ENCODE measurements around the gene TRPV3.

Gene TRPV3

DNA sequence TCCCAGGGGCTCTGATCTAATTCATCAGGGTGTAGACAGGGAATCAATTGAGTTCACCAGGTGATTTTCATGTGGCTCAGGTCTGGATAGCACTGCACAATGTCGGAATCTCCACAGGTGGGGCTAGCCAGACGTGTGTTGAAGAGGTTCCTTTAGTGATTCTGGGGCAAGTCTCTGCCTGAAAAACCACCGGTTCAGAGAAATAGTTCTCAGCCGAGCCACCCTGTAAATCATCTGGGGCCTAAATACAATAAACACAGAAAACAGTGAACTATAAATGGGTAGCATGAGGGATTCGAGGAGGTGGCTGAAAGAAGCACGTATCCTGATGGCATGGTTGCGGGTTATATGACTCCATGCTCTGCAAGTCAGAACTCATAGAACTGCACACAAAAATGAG is 60.5 kb downstream of the TRPV3 start:
- Histone ChIP-seq H3K9me3 (ENCODE audit: control insufficient read depth, insufficient read depth, low read depth, low read length) (no peaks in the 10 kb centered on the region), H3K27ac (ENCODE audit: extremely low read depth, low read depth, low read length) (no peak overlapping the region), H3K36me3 (ENCODE audit: control insufficient read depth in 2 of 2, insufficient read depth in 1 of 2, low read length in 2 of 2) (no peaks in the 10 kb centered on the region), H3K4me1 (ENCODE audit: control insufficient read depth, insufficient read depth, low read length) (no peaks in the 10 kb centered on the region), H3K4me3 (ENCODE audit: low read depth, low read length) (no peak overlapping the region)
- TF ChIP-seq YY2 (tag by site-specific recombination; IDR thresholded peaks at IDR 0.05) (no peak), ZNF239 (tag by site-specific recombination; IDR thresholded peaks at IDR 0.05) (no peak), ZSCAN16 (tag by site-specific recombination; IDR thresholded peaks at IDR 0.05) (no peak), ZNF624 (tag by site-specific recombination; IDR thresholded peaks at IDR 0.05) (no peak), ZEB2 (tag by site-specific recombination; IDR thresholded peaks at IDR 0.05) (no peak), TCF7L2 (IDR thresholded peaks at IDR 0.05; ENCODE audit: borderline replicate concordance, low read depth, low read length) (no peak), ZNF561 (tag by site-specific recombination; IDR thresholded peaks at IDR 0.05; ENCODE audit: borderline replicate concordance) (no peak), ZNF610 (tag by site-specific recombination; IDR thresholded peaks at IDR 0.05; ENCODE audit: borderline replicate concordance) (no peak), ZSCAN30 (tag by site-specific recombination; IDR thresholded peaks at IDR 0.05) (no peak), REPIN1 (tag by site-specific recombination; IDR thresholded peaks at IDR 0.05; ENCODE audit: low read depth) (no peak), ZNF670 (tag by site-specific recombination; IDR thresholded peaks at IDR 0.05; ENCODE audit: low read depth) (no peak), ZIC2 (tag by site-specific recombination; IDR thresholded peaks at IDR 0.05) (no peak), ZNF621 (tag by site-specific recombination; IDR thresholded peaks at IDR 0.05) (no peak)
- TF ChIP-seq, protein P1, sequence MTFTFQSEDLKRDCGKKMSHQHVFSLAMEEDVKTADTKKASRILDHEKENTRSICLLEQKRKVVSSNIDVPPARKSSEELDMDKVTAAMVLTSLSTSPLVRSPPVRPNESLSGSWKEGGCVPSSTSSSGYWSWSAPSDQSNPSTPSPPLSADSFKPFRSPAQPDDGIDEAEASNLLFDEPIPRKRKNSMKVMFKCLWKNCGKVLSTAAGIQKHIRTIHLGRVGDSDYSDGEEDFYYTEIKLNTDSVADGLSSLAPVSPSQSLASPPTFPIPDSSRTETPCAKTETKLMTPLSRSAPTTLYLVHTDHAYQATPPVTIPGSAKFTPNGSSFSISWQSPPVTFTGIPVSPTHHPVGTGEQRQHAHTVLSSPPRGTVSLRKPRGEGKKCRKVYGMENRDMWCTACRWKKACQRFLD (tag by site-specific recombination; IDR thresholded peaks at IDR 0.05): no peak
- TF ChIP-seq, protein P2, sequence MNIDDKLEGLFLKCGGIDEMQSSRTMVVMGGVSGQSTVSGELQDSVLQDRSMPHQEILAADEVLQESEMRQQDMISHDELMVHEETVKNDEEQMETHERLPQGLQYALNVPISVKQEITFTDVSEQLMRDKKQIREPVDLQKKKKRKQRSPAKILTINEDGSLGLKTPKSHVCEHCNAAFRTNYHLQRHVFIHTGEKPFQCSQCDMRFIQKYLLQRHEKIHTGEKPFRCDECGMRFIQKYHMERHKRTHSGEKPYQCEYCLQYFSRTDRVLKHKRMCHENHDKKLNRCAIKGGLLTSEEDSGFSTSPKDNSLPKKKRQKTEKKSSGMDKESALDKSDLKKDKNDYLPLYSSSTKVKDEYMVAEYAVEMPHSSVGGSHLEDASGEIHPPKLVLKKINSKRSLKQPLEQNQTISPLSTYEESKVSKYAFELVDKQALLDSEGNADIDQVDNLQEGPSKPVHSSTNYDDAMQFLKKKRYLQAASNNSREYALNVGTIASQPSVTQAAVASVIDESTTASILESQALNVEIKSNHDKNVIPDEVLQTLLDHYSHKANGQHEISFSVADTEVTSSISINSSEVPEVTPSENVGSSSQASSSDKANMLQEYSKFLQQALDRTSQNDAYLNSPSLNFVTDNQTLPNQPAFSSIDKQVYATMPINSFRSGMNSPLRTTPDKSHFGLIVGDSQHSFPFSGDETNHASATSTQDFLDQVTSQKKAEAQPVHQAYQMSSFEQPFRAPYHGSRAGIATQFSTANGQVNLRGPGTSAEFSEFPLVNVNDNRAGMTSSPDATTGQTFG (tag by site-specific recombination; IDR thresholded peaks at IDR 0.05; ENCODE audit: borderline replicate concordance): no peak
- TF ChIP-seq, protein P3, sequence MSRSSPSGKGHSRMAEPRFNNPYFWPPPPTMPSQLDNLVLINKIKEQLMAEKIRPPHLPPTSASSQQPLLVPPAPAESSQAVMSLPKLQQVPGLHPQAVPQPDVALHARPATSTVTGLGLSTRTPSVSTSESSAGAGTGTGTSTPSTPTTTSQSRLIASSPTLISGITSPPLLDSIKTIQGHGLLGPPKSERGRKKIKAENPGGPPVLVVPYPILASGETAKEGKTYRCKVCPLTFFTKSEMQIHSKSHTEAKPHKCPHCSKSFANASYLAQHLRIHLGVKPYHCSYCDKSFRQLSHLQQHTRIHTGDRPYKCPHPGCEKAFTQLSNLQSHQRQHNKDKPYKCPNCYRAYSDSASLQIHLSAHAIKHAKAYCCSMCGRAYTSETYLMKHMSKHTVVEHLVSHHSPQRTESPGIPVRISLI (tag by site-specific recombination; IDR thresholded peaks at IDR 0.05): no peak
- TF ChIP-seq, protein P4, sequence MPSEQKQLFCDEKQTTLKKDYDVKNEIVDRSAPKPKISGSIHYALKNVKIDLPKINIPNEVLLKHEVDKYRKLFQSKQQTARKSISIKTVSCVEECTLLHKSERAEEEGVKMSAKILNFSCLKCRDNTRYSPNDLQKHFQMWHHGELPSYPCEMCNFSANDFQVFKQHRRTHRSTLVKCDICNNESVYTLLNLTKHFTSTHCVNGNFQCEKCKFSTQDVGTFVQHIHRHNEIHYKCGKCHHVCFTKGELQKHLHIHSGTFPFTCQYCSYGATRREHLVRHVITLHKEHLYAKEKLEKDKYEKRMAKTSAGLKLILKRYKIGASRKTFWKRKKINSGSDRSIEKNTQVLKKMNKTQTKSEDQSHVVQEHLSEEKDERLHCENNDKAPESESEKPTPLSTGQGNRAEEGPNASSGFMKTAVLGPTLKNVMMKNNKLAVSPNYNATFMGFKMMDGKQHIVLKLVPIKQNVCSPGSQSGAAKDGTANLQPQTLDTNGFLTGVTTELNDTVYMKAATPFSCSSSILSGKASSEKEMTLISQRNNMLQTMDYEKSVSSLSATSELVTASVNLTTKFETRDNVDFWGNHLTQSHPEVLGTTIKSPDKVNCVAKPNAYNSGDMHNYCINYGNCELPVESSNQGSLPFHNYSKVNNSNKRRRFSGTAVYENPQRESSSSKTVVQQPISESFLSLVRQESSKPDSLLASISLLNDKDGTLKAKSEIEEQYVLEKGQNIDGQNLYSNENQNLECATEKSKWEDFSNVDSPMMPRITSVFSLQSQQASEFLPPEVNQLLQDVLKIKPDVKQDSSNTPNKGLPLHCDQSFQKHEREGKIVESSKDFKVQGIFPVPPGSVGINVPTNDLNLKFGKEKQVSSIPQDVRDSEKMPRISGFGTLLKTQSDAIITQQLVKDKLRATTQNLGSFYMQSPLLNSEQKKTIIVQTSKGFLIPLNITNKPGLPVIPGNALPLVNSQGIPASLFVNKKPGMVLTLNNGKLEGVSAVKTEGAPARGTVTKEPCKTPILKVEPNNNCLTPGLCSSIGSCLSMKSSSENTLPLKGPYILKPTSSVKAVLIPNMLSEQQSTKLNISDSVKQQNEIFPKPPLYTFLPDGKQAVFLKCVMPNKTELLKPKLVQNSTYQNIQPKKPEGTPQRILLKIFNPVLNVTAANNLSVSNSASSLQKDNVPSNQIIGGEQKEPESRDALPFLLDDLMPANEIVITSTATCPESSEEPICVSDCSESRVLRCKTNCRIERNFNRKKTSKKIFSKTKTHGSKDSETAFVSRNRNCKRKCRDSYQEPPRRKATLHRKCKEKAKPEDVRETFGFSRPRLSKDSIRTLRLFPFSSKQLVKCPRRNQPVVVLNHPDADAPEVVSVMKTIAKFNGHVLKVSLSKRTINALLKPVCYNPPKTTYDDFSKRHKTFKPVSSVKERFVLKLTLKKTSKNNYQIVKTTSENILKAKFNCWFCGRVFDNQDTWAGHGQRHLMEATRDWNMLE (tag by site-specific recombination; conservative IDR thresholded peaks at IDR 0.05; ENCODE audit: low read depth): no peak
- TF ChIP-seq, protein P5, sequence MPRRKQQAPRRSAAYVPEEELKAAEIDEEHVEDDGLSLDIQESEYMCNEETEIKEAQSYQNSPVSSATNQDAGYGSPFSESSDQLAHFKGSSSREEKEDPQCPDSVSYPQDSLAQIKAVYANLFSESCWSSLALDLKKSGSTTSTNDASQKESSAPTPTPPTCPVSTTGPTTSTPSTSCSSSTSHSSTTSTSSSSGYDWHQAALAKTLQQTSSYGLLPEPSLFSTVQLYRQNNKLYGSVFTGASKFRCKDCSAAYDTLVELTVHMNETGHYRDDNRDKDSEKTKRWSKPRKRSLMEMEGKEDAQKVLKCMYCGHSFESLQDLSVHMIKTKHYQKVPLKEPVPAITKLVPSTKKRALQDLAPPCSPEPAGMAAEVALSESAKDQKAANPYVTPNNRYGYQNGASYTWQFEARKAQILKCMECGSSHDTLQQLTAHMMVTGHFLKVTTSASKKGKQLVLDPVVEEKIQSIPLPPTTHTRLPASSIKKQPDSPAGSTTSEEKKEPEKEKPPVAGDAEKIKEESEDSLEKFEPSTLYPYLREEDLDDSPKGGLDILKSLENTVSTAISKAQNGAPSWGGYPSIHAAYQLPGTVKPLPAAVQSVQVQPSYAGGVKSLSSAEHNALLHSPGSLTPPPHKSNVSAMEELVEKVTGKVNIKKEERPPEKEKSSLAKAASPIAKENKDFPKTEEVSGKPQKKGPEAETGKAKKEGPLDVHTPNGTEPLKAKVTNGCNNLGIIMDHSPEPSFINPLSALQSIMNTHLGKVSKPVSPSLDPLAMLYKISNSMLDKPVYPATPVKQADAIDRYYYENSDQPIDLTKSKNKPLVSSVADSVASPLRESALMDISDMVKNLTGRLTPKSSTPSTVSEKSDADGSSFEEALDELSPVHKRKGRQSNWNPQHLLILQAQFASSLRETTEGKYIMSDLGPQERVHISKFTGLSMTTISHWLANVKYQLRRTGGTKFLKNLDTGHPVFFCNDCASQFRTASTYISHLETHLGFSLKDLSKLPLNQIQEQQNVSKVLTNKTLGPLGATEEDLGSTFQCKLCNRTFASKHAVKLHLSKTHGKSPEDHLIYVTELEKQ (tag by site-specific recombination; IDR thresholded peaks at IDR 0.05; ENCODE audit: borderline replicate concordance): no peak
- CTCF ChIA-PET: no interaction called here
- POLR2A ChIA-PET: no interaction called here

Measured in HEK293 (cell line).